Stimulated activated CD8-positive, alpha-beta memory T cell treated with anti-CD3 and anti-CD28 coated beads, Interleukin-15, amount 100 ng/mL, for 48 hours (primary cell): Measurements from ENCODE around the gene GPC6.

Source experiments
- DNase-seq, 2 donors: peaks; one replicate each; pipeline ENCODE4 v3.0.0-alpha.2; 2020; ENCODE audit warnings: low read depth in 2 of 2

The GPC6 gene

GRCh38 chr13:93230261-93230855, 3.8 kb downstream of the GPC6 start:
- no peak for DNase-seq

GRCh38 chr13:93231867-93232266, 5.3 kb downstream of the GPC6 start:
- DNase-seq, result no peak

- no peak for DNase-seq
Observed at GRCh38 chr13:93233997-93234416, 7.4 kb downstream of the GPC6 start.

GRCh38 chr13:93234459-93234858, 7.9 kb downstream of the GPC6 start:
- DNase-seq, result no peak

- DNase-seq, result no peak
Observed at GRCh38 chr13:93235258-93236015, 8.8 kb downstream of the GPC6 start.

- no peak for DNase-seq
Observed at GRCh38 chr13:93238711-93239110, 12.1 kb downstream of the GPC6 start.

- no peak for DNase-seq
Observed at GRCh38 chr13:93243375-93244063, 16.9 kb downstream of the GPC6 start.

- no peak for DNase-seq
Observed at GRCh38 chr13:93244141-93244917, 17.7 kb downstream of the GPC6 start.

GRCh38 chr13:93244918-93245280, 18.3 kb downstream of the GPC6 start:
- DNase-seq, result no peak

- DNase-seq, result no peak
Observed at GRCh38 chr13:93246069-93246468, 19.5 kb downstream of the GPC6 start.

- no peak for DNase-seq
Observed at GRCh38 chr13:93248627-93249047, 22.0 kb downstream of the GPC6 start.

- no peak for DNase-seq
Observed at GRCh38 chr13:93249364-93250306, 23.0 kb downstream of the GPC6 start.

- DNase-seq, result no peak
Observed at GRCh38 chr13:93254775-93255174, 28.2 kb downstream of the GPC6 start.

- DNase-seq, result no peak
Observed at GRCh38 chr13:93256998-93257397, 30.4 kb downstream of the GPC6 start.

- no peak for DNase-seq
Observed at GRCh38 chr13:93259527-93260080, 33.0 kb downstream of the GPC6 start.

GRCh38 chr13:93260591-93260990, 34.0 kb downstream of the GPC6 start:
- DNase-seq, result no peak

GRCh38 chr13:93262729-93263345, 36.2 kb downstream of the GPC6 start:
- no peak for DNase-seq

- no peak for DNase-seq
Observed at GRCh38 chr13:93264876-93265275, 38.3 kb downstream of the GPC6 start.

GRCh38 chr13:93265800-93266199, 39.2 kb downstream of the GPC6 start:
- no peak for DNase-seq

GRCh38 chr13:93266681-93267080, 40.1 kb downstream of the GPC6 start:
- no peak for DNase-seq
